HG02610 (cell line): ENCODE data around the gene CCNB3.
"Not testable (repeated sequence)": the region's sequence is repeated elsewhere in the genome, so short reads cannot be mapped to it uniquely, and the experiment has no call there.

ENCODE experiments used
- ATAC-seq: cut with Tn5 transposase; IDR thresholded peaks from one replicate; pipeline ENCODE4 v1.9.1; 2021; ENCODE audit warnings: mild to moderate bottlenecking, moderate library complexity; ENCODE audit not compliant: unreplicated experiment

The CCNB3 gene, protein sequence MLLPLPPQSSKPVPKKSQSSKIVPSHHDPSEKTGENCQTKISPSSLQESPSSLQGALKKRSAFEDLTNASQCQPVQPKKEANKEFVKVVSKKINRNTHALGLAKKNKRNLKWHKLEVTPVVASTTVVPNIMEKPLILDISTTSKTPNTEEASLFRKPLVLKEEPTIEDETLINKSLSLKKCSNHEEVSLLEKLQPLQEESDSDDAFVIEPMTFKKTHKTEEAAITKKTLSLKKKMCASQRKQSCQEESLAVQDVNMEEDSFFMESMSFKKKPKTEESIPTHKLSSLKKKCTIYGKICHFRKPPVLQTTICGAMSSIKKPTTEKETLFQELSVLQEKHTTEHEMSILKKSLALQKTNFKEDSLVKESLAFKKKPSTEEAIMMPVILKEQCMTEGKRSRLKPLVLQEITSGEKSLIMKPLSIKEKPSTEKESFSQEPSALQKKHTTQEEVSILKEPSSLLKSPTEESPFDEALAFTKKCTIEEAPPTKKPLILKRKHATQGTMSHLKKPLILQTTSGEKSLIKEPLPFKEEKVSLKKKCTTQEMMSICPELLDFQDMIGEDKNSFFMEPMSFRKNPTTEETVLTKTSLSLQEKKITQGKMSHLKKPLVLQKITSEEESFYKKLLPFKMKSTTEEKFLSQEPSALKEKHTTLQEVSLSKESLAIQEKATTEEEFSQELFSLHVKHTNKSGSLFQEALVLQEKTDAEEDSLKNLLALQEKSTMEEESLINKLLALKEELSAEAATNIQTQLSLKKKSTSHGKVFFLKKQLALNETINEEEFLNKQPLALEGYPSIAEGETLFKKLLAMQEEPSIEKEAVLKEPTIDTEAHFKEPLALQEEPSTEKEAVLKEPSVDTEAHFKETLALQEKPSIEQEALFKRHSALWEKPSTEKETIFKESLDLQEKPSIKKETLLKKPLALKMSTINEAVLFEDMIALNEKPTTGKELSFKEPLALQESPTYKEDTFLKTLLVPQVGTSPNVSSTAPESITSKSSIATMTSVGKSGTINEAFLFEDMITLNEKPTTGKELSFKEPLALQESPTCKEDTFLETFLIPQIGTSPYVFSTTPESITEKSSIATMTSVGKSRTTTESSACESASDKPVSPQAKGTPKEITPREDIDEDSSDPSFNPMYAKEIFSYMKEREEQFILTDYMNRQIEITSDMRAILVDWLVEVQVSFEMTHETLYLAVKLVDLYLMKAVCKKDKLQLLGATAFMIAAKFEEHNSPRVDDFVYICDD (N-terminal part only)

DNA sequence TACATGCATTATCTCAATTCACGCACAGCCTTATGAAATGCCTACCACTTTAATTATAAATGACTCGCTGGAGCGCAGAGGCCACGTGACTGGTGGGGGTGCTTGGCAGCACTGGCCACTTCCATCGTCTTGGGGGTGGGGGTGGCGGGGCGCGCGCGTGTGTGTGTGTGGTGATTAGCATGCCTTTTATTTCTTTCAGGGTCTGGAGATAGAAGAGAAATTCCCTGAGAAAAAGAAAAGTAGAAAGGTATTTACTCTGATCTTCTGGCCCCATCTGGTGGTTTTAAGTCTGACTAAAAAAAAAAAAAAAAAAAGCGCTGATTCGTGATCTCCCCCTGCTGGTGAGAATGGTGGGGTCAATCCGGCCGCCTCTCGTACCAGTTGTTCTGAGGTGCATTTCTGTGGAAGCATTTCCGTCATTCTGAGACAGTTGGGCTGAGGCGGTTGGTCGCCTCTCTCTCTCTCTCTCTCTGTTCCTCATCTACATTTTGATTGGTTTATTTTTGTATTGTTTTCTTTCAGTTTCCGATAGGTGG is at the start of gene CCNB3:
CCNB3 (plus strand) TSS at position 402 of the 536 bp plus-strand sequence. CDS start 80,399 bp downstream, outside the sequence.
- peak; percentile 99 for ATAC-seq

DNA sequence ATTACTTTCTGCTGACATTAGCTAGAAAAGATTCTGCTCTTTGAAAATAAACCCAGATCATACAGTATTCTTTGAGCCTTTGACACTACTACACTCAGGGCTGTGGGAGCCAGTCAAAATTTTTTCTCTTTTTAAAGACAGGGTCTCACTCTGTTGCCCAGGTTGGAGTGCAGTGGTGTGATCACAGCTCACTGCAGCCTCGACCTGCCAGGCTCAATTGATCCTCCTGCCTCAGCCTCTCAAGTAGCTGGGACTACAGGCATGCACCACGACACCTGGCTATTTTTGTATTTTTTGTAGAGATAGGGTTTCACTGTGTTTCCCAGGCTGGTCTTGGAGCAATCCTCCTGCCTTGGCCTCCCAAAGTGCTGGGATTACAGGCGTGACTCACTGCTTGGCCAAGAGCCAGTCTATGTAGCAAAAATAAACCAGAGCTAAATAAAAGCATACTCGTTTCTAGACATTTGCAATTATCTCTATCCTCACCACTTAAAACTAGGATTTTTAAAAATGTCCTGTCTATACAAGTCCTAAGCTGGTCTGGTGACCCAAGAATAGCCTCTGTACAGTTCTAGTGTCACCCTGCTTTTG is 46.9 kb upstream of the CCNB3 start:
- ATAC-seq, result no peak

DNA sequence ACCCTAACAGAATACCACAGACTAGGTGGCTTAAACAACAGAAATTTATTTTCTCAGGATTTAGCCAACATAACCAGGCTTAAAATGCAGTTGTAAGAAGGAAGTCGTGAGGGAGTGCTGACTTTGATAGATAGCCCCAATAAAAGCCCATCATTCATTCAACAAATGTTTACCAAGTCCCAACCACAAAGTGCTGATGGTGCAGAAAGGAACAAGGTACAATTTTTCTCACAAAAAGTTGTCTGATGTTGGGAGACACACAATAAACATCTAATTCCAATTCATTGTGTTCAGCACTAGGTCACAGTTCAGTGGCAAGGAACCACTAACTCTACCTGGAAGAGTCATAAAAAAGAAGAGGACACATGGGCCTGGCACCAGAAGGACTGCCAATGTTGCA is 46.0 kb upstream of the CCNB3 start:
- ATAC-seq, result no peak

DNA sequence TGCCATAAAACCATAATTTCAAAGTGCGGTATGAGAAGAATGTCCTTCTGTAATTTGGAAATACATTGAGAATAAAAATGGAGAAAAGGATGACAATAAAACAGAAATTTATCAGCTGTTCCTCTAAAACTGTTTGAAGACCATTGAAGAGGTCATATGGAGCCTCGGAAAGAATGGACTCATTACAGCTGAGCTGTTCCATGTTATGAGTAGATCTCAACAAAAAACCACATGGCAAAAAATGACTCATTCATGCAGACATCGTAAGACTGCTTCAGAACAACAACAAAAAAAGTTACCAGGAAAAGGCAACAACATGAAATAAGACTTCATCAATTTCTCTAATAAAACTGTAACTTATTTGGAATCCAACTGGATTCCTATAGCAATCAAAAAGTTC is 43.4 kb upstream of the CCNB3 start:
- ATAC-seq, result no peak

DNA sequence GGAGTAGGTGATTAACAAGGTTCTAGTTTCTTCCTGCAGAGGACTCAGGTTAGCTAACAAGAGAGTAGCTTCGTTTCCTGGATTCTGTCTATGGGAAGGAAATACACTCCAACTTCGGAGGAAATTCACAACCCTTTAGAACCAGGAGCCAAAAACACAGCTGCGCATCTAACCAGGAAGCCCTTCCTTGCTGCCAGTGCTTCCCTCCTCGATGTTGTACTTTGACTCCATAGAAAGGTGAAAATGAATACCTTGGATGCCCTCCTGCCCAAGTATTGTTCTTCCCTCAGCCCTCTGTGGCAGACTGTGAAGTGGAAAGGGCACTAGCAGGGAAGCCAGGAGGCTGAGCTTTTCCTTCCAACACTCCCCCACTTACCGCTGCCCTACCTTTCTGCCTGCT is 38.8 kb upstream of the CCNB3 start:
- no peak for ATAC-seq

DNA sequence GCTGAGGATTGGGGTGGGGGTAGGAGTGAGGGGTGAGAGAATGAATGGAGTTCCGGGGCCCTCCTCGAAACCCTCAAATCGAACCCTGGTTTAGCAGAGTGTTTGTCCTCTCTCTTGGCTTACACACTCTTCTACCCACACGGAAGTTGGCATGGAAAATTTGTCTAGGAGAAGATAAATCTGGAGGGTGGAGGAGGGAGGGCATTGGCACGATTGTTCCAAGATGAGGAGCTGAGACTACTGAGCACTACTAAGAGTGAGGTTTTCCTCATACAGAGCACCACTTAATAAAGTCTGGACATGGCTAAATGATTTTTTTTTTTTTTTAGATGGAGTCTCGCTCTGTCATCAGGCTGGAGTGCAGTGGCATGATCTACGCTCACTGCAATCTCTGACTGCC is 37.2 kb upstream of the CCNB3 start:
- ATAC-seq, result no peak

DNA sequence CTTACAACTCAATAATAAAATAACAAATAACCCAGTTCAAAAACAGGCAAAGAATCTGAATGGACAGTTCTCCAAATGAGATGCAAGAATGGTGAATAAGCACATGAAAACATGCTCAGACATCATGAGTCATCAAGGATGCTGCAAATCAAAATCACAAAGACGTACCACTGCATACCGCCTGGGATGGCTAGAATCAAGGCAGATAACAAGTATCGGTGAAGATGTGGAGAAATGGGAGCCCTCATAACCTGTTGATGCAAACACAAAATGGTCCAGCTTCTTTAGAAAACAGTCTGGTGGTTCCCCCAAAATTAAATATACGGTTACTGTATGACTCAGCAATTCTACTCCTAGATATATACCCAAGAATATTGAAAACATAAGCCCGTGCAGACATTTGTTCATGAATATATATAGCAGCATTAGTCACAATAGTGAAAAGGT is 36.3 kb upstream of the CCNB3 start:
- peak; percentile 73 for ATAC-seq

DNA sequence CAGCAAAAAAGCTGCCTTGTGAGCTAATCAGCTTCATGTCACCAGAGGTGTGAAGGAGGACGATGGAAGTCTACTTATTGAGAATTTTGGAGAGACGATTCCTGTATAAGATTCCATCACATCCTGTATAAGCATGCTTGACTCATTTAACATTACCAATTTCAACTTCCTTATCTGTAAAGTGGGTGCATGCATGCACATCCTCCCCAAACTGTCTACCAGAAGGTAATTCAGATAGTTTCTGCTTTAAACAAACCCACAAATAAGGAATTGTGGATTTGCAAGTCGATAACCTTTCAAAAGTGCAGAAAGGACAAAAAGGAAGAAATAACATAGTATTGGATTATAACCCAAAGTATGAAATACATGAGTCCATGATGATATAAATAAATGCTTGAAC is 34.8 kb upstream of the CCNB3 start:
- no peak for ATAC-seq

DNA sequence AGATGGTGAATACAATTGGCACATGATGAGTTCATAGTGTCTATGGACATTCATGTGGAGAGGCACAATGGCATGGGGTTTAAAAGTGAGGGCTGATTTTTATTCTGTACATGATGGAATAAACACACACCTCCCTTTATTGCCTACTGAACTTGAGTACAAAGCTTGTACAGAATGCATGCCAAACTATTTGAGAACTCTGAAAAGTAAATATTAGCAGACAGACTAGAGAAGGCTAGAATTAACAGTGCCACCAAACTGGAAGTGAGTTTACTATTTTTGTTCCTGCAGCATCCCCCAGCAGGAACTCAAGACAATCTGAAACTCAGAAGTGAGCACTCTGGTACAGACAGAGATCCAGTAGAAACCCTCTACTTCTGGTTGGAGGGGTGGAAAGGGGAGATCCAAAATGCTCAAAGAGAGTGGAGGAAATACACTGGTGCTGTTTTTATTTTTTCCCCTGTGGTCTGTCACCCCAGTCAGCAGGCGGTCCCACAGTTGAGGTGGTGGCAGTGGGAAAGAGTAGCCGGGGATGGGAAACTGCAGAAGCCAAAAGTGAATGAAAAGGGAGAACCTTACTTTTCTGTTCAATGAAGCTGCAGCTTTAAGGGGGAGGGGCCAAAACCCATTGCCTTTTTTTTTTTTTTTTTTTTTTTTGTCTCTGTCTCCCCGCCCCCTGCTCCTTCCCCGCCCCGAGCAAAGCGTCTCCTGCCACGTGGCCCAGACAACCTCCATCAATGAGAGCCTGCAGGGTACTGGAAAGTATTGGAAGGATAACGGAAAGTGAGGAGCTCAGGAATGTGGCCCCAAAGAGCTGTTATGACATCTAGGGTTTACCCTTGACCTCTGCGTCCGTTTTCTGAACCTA is 24.3 kb upstream of the CCNB3 start:
- no peak for ATAC-seq

DNA sequence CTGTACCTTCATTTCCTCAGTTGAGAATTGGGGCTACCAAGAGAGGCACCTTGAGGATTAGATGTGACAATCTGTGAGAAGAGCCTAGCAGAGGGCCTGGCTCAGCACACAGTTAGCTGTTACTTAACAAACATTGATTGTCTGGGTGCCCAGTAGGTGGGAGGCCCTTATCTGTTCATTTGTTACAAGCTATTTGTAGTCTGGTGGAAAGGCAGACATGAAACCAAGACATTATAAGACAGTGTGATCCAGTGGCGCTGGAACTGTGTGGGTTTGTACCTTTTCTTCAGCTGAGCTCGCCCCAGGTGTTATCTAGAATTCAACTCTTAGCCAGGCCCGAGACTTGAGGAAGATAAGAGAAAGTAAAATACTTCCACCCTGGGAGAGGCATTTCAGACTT is 20.7 kb upstream of the CCNB3 start:
- ATAC-seq, result no peak

DNA sequence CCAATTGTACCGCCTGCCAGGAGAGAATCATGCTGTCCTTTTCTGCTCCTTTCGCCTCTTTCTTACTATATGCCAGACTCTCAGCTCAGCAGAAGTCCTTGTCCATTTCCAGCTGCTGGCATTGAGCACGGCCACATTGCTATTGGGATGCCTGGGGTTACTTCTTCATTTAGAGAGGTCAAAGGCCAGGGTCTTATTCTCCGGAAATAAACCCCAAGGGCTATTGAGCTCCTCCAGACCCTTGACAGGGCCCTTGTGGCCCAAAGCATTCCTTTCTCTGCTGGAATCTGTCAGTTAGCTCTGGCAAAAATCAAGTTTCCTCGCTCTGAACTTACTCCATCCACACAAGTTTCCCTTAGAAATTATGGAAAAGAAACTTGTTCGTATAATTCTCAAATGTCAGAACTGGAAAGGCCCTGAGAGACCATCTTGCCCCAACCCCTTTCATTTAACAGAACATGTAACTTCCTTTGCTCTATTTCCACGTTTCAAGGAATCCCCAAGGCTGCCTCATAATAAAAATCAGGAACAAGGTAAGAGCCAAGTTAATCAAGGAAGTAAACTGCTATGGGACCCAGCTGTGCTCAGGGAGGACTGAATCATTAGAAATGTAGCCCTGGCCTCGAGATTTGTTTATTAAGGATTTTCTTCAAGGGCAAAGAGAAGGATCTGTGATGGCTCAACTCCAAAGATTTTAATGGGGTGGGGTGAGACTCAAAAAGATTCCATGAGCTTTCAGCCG is 15.5 kb upstream of the CCNB3 start:
- ATAC-seq, result no peak

DNA sequence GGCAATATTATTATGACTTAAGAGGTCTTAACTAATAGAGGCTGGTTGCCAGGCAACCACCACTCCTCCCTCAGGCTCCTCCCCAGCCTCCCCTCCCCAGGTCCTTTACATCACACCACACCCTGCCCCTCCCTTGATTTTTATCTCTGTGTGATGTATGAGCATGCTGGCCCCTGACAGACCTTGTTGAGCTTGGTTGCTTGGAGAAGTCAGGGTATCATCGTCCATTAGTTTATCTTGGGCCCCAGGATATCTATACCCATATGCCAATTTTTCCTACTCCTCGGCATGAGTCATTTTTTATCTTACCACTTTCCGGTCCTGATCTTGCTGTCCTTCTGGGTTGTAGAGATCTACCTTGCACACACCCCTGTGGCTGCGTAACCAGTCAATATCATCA is 6.2 kb upstream of the CCNB3 start:
- no peak for ATAC-seq

DNA sequence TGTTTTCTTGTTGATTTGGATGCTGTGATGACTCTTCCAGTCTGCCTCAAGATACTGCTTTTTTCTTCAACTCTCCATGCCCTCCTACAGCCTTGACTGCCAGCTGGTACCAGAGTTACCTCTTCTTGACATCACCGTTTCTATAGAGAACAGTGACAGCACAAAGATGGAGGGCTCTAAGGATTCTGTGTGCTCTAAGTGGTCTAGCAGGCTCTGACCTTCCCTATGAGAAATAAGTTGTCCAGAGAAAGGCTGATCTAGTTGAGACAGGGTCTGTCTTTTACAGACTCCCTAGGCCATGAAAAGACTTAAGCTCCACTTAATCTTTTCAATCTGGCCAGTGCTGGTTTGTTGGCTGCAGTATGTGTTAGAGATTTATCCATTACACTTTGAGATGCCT is 3.7 kb upstream of the CCNB3 start, which contains the start of gene AKAP4:
AKAP4 (minus strand) TSS at position 101 of the 400 bp plus-strand sequence. CDS start 118 bp downstream, outside the sequence.
- no peak for ATAC-seq

DNA sequence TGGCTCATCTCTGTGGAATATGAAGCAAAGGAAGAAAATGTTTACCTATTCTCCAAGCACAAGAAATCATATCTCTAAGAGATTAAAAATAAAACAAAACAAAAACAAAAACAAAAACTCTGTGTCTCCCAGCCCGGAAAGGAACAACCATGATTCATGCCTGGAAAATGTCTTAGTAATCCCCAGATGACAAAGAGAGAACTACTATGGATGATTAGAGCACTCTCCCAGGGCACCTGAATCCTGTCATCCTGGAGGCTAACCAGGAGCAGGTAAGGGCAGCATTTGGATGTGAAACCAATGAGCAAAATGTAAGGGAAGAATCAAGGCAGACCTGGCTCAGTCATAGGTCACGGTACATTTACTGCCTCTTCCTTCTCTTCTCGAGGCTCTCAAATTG is 2.0 kb upstream of the CCNB3 start:
- no peak for ATAC-seq

DNA sequence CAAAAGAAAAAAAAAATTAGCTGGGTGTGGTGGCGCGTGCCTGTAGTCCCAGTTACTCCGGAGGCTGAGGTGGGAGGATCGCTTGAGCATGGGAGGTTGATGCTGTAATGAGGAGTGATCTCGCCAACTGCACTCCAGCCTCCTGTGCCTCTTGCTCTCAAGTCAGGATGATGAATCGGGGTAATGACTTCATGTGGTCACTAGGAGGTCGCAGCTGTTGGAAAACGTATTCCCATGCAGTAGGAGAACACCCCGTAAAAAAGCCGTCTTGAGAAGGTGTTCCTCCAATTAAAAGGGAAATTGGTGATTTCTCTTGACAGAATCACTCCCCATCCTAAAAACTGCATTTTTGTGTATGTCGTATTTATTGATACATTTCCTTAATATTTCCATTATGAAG is 2.2 kb downstream of the CCNB3 start:
- no peak for ATAC-seq

DNA sequence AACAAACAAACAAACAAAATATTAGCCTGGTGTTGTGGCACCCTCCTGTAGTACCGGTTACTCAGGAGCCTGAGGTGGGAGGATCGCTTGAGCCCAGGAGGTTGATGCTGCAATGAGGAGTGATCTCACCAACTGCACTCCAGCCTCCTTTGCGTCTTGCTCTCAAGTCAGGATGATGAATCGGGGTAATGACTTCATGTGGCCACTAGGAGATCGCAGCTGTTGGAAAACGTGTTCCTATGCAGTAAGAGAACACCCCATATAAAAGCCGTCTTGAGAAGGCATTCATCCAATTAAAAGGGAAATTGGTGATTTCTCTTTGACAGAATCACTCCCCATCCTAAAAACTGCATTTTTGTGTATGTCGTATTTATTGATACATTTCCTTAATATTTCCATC is 6.9 kb downstream of the CCNB3 start:
- no peak for ATAC-seq

DNA sequence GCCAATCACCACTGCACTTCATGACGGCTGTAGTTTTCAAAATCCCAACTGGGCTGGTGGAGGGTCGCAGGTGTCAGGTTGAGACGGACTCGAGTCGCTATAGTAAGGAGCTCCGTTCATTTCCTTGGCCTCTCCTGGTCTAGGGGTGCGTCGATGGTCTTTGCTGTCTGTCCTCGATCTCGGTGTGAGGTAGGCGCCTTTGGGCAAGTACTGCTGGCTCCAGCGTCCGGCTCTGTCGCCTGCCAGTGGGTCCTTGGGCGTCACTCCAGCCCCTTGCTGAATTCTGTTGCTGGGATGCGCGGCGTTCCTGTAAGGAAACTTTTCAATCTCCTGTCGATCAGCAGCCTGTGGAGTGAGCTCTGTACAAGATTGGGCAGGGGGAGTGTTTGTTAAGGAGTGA is 76.7 kb downstream of the CCNB3 start:
- ATAC-seq, result no peak

DNA sequence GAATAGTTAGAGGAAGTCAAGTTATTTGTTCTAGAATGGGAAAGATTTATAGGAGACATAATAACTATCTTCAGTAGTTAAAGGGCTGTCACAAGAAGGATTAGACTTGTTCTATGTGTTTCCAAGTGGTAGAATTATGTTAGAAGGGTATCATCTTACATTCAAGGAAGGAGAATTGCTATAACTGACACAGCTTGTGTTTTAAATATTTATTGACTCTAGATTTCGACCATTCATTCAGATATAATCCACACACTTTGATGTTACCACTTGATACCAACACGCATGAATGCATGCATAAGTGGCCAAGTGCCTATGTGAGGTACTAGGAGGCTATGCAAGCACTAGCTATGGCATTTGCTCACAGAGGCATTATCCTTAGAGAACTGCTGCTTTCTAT is 122.7 kb downstream of the CCNB3 start:
- no peak for ATAC-seq

DNA sequence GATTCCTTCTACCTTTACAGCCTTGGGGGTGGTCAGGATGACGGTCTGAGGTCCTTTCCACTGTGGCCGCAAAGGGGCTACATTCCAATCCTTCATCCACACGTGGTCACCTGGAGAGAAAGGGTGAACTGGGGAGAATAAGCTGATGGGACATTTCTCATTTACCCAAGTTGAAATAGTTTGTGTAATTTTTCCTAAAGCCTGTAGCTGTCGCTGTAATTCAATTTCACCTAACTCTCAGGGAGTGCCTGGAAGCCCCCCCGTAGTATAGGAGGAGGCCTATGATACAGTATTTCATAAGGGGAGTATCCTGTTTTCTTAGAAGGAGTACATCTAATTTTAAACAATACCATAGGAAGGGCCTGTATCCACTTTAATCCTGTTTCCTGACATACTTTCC is 128.1 kb downstream of the CCNB3 start:
- ATAC-seq, result not testable (repeated sequence)
